Measurements from ENCODE around the gene SMARCD1. TPM values are rescaled to one million over a fixed set of nuclear protein-coding genes. Genes with fewer than 3 reads are reported as not detected.

Gene SMARCD1
- total and polyA plus RNA-seq, 7 donors, result 11.7 to 21.1 (median 16.4) TPM

DNA sequence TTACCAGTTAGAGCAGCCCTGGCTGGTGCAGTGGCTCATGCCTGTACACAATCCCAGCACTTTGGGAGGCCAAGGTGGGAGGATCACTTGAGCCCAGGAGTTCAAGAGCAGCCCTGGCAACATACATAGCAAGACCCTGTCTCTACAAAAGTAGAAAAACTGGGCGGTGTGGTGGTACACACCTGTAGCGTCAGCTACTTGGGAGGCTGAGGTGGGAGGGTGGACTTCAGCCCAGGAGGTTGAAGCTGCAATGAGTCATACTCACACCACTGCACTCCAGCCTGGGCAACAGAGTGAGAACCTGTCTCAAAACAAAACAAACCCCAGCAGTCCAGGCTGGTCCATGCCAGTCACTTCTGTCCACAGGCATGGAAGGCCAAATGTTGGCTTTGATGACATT is 34.2 kb downstream of the SMARCD1 start:
- Histone ChIP-seq H3K9me3 (no peaks in the 10 kb centered on the region), H3K4me1 (peaks cover 24% of the 10 kb centered on the region), H3K4me3 (no peak overlapping the region), H3K27me3 (ENCODE audit: insufficient read depth in 3 of 3, low read length in 2 of 3) (no peaks in the 10 kb centered on the region), H3K27ac (no peak overlapping the region), H3K36me3 (ENCODE audit: insufficient read depth in 1 of 2, low read depth in 1 of 2) (peaks cover 0 to 63% of the 10 kb centered on the region in 2 donors)
- WGBS, 3 donors, result 95 to 100% (median 99%) methylated on average over 2 of the region's 2 CpGs
- ATAC-seq, result peak in 1 of 4 donors; percentile 14
- DNase-seq, result no peak
- TF ChIP-seq, protein P1, sequence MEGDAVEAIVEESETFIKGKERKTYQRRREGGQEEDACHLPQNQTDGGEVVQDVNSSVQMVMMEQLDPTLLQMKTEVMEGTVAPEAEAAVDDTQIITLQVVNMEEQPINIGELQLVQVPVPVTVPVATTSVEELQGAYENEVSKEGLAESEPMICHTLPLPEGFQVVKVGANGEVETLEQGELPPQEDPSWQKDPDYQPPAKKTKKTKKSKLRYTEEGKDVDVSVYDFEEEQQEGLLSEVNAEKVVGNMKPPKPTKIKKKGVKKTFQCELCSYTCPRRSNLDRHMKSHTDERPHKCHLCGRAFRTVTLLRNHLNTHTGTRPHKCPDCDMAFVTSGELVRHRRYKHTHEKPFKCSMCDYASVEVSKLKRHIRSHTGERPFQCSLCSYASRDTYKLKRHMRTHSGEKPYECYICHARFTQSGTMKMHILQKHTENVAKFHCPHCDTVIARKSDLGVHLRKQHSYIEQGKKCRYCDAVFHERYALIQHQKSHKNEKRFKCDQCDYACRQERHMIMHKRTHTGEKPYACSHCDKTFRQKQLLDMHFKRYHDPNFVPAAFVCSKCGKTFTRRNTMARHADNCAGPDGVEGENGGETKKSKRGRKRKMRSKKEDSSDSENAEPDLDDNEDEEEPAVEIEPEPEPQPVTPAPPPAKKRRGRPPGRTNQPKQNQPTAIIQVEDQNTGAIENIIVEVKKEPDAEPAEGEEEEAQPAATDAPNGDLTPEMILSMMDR (IDR thresholded peaks at IDR 0.05), result no peak
- intact Hi-C loops (cut with DNase I), result no loop called here

GRCh38 chr12:50120521-50120920 is 35.4 kb downstream of the SMARCD1 start:
- no peaks in the 10 kb centered on the region for H3K27me3 ChIP-seq (ENCODE audit: insufficient read depth in 3 of 3, low read length in 2 of 3)
- H3K27ac ChIP-seq, result no peak overlapping the region
- DNase-seq (no peak), ATAC-seq (peak in 1 of 4 donors; percentile 23)
- TF ChIP-seq, protein P1 (IDR thresholded peaks at IDR 0.05), result no peak
- intact Hi-C loops (cut with DNase I), result no loop called here
- peaks cover 19% of the 10 kb centered on the region for H3K4me1 ChIP-seq
- H3K9me3 ChIP-seq, result no peaks in the 10 kb centered on the region
- 57 to 79% (median 65%) methylated on average over 3 of the region's 3 CpGs for WGBS, 3 donors
- H3K36me3 ChIP-seq (ENCODE audit: insufficient read depth in 1 of 2, low read depth in 1 of 2), result peaks cover 0 to 61% of the 10 kb centered on the region in 2 donors
- H3K4me3 ChIP-seq, result no peak overlapping the region

DNA sequence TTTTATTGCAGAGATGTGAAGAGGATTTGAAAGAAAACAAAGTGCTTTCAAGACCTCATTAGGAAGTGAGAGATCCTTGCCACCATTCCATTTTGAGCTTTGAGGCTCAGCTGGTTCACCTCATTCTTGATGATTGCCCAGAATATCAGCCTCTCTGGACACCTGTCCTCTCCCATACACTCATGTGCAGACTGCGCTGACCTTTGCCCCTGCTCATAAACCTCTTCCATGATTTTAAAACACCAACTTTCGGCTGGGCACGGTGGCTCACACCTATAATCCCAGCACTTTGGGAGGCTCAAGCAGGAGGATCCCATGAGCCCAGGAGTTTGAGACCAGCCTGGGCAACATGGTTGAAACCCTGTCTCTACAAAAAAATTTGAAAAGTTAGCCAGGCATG is 35.8 kb downstream of the SMARCD1 start:
- 76 to 90% (median 80%) methylated on average over 3 of the region's 3 CpGs for WGBS, 3 donors
- Histone ChIP-seq H3K4me3 (no peak overlapping the region), H3K27me3 (ENCODE audit: insufficient read depth in 3 of 3, low read length in 2 of 3) (no peaks in the 10 kb centered on the region), H3K4me1 (peaks cover 18% of the 10 kb centered on the region), H3K36me3 (ENCODE audit: insufficient read depth in 1 of 2, low read depth in 1 of 2) (peaks cover 0 to 64% of the 10 kb centered on the region in 2 donors), H3K27ac (no peak overlapping the region), H3K9me3 (no peaks in the 10 kb centered on the region)
- DNase-seq (no peak), ATAC-seq (no peak)
- TF ChIP-seq, protein P1 (IDR thresholded peaks at IDR 0.05), result no peak
- intact Hi-C loops (cut with DNase I), result no loop called here

GRCh38 chr12:50121641-50122040 is 36.5 kb downstream of the SMARCD1 start:
- no peak overlapping the region for H3K27ac ChIP-seq
- H3K4me1 ChIP-seq, result peaks cover 11% of the 10 kb centered on the region
- ATAC-seq, result no peak
- H3K9me3 ChIP-seq, result no peaks in the 10 kb centered on the region
- TF ChIP-seq, protein P1 (IDR thresholded peaks at IDR 0.05), result no peak
- DNase-seq, result no peak
- no peaks in the 10 kb centered on the region for H3K27me3 ChIP-seq (ENCODE audit: insufficient read depth in 3 of 3, low read length in 2 of 3)
- intact Hi-C loops (cut with DNase I), result no loop called here
- H3K36me3 ChIP-seq (ENCODE audit: insufficient read depth in 1 of 2, low read depth in 1 of 2), result peaks cover 0 to 67% of the 10 kb centered on the region in 2 donors
- no peak overlapping the region for H3K4me3 ChIP-seq
- 79 to 97% (median 95%) methylated on average over 5 of the region's 5 CpGs for WGBS, 3 donors

DNA sequence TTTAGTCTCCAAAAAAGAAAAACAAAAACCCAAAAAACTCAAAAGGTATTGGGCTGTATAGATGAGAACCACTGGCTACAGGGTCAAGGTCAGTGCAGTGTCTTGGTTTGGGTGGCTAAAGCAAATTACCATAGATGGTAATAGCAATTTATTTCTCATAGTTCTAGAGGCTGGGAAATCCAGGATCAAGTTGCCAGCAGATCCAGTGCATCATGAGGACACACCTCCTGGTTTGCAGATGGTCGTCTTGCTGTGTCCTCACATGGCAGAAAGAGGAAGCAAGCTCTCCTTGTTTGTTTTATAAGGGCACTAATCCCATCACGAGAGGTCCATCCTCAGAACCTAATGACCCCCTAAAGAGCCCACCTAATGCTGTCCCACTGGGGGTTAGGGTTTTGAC is 38.1 kb downstream of the SMARCD1 start:
- H3K9me3 ChIP-seq, result no peaks in the 10 kb centered on the region
- ATAC-seq, result no peak
- intact Hi-C loops (cut with DNase I), result no loop called here
- TF ChIP-seq, protein P1 (IDR thresholded peaks at IDR 0.05), result no peak
- no peaks in the 10 kb centered on the region for H3K27me3 ChIP-seq (ENCODE audit: insufficient read depth in 3 of 3, low read length in 2 of 3)
- peaks cover 0 to 79% of the 10 kb centered on the region in 2 donors for H3K36me3 ChIP-seq (ENCODE audit: insufficient read depth in 1 of 2, low read depth in 1 of 2)
- WGBS, 3 donors, result 57 to 76% (median 60%) methylated on average over 2 of the region's 2 CpGs
- no peaks in the 10 kb centered on the region for H3K4me1 ChIP-seq
- H3K27ac ChIP-seq, result no peak overlapping the region
- no peak for DNase-seq
- H3K4me3 ChIP-seq, result no peak overlapping the region
